Measurements from ENCODE around the gene NDUFV2. TPM values are rescaled to one million over a fixed set of nuclear protein-coding genes. Genes with fewer than 3 reads are reported as not detected.

Gene NDUFV2
- total RNA-seq, 1 donor from 2014 or later: 80.5 TPM

GRCh38 chr18:9135081-9135911, 32.8 kb downstream of the NDUFV2 start:
- DNase-seq (ENCODE audit: low spot score): no peak
- H3K4me3 Mint-ChIP-seq (ENCODE audit: unreplicated experiment): peak overlapping the region; percentile 97
- H3K9me3 Mint-ChIP-seq (ENCODE audit: low read depth): no peaks in the 10 kb centered on the region
- peak overlapping the region; percentile 74 for H3K27ac Mint-ChIP-seq (ENCODE audit: unreplicated experiment)
- TF ChIP-seq CTCF (IDR thresholded peaks at IDR 0.05): no peak
- peaks cover 36% of the 10 kb centered on the region for H3K4me1 Mint-ChIP-seq (ENCODE audit: low read depth)
- H3K27me3 Mint-ChIP-seq (ENCODE audit: low read depth): no peaks in the 10 kb centered on the region
- H3K36me3 Mint-ChIP-seq (ENCODE audit: low read depth): no peaks in the 10 kb centered on the region

GRCh38 chr18:9135912-9136314, 33.4 kb downstream of the NDUFV2 start:
- Mint-ChIP-seq H3K9me3 (ENCODE audit: low read depth) (no peaks in the 10 kb centered on the region), H3K27me3 (ENCODE audit: low read depth) (no peaks in the 10 kb centered on the region), H3K36me3 (ENCODE audit: low read depth) (no peaks in the 10 kb centered on the region), H3K4me3 (ENCODE audit: unreplicated experiment) (peak overlapping the region; percentile 97), H3K27ac (ENCODE audit: unreplicated experiment) (peak overlapping the region; percentile 98), H3K4me1 (ENCODE audit: low read depth) (peaks cover 42% of the 10 kb centered on the region)
- DNase-seq (ENCODE audit: low spot score): peak; percentile 86
- TF ChIP-seq CTCF (IDR thresholded peaks at IDR 0.05): no peak

GRCh38 chr18:9136315-9137155, 34.0 kb downstream of the NDUFV2 start, which contains the start of gene ANKRD12:
Gene ANKRD12, plus strand, starts transcription at chr18:9136781. Its CDS starts 45,652 bp downstream, at chr18:9182433.
- Mint-ChIP-seq H3K9me3 (ENCODE audit: low read depth) (no peaks in the 10 kb centered on the region), H3K27me3 (ENCODE audit: low read depth) (no peaks in the 10 kb centered on the region), H3K36me3 (ENCODE audit: low read depth) (no peaks in the 10 kb centered on the region), H3K27ac (ENCODE audit: unreplicated experiment) (peak within 1 kb of the TSS; percentile 100), H3K4me3 (ENCODE audit: unreplicated experiment) (peak within 1 kb of the TSS; percentile 97), H3K4me1 (ENCODE audit: low read depth) (peaks cover 48% of the 10 kb centered on the region)
- DNase-seq (ENCODE audit: low spot score): peak; percentile 99
- no peak for TF ChIP-seq CTCF (IDR thresholded peaks at IDR 0.05)

- Mint-ChIP-seq H3K9me3 (ENCODE audit: low read depth) (no peaks in the 10 kb centered on the region), H3K4me1 (ENCODE audit: low read depth) (peaks cover 55% of the 10 kb centered on the region), H3K4me3 (ENCODE audit: unreplicated experiment) (peak overlapping the region; percentile 97), H3K27me3 (ENCODE audit: low read depth) (no peaks in the 10 kb centered on the region), H3K27ac (ENCODE audit: unreplicated experiment) (peak overlapping the region; percentile 96), H3K36me3 (ENCODE audit: low read depth) (no peaks in the 10 kb centered on the region)
- DNase-seq (ENCODE audit: low spot score): no peak
- no peak for TF ChIP-seq CTCF (IDR thresholded peaks at IDR 0.05)
Measured at GRCh38 chr18:9137168-9138066, 34.9 kb downstream of the NDUFV2 start.
